HL-60 (cell line): ENCODE results near the gene BTC.

ENCODE experiments used
- DNase-seq, 2 experiments: peaks; one replicate each; pipeline ENCODE4 v3.0.0-alpha.2; 2010 to 2020; ENCODE audit warnings: low read depth in 1 of 2, low spot score in 1 of 2
- H3K27ac ChIP-seq: fragments of 250-450 bp; sonication (Bioruptor Pico); replicated peaks from 2 replicates; pipeline ENCODE4 v1.5.1; 2020; ENCODE audit warnings: mild to moderate bottlenecking, moderate library complexity
- H3K27me3 ChIP-seq: fragments of 250-450 bp; sonication (Bioruptor Pico); 2 replicates; pipeline ENCODE4 v1.5.1; 2021; ENCODE audit warnings: mild to moderate bottlenecking, moderate library complexity; ENCODE audit not compliant: insufficient read depth, poor library complexity, severe bottlenecking
- H3K4me3 ChIP-seq: replicated peaks from 2 replicates; pipeline ENCODE4 v1.5.1; 2011; ENCODE audit warnings: mild to moderate bottlenecking, control low read depth, low read length; ENCODE audit not compliant: insufficient read depth
- CTCF ChIP-seq: IDR thresholded peaks from one replicate; pipeline ENCODE4 v1.5.1; 2011; ENCODE audit warnings: low read length, control low read depth, inconsistent platforms; ENCODE audit not compliant: insufficient read depth
- GABPA ChIP-seq: IDR thresholded peaks from 2 replicates; pipeline ENCODE4 v1.6.1; 2012; ENCODE audit warnings: low read depth
- POLR2AphosphoS5 ChIP-seq: IDR thresholded peaks from 2 replicates; pipeline ENCODE4 v1.6.1; 2012; ENCODE audit warnings: low read depth
- REST ChIP-seq: IDR thresholded peaks from 2 replicates; pipeline ENCODE4 v1.6.1; 2012; ENCODE audit warnings: low read depth; ENCODE audit not compliant: insufficient replicate concordance
- SPI1 ChIP-seq: IDR thresholded peaks from 2 replicates; pipeline ENCODE4 v1.6.1; 2012; ENCODE audit warnings: low read depth, mild to moderate bottlenecking, borderline replicate concordance

The BTC gene

GRCh38 chr4:74757136-74757535, 37.2 kb downstream of the BTC start:
- Histone ChIP-seq H3K27ac (no peak overlapping the region), H3K27me3 (no peaks in the 10 kb centered on the region), H3K4me3 (no peak overlapping the region)
- no peak for DNase-seq
- TF ChIP-seq CTCF, result no peak
- TF ChIP-seq REST, result no peak
- no peak for TF ChIP-seq GABPA
- no peak for TF ChIP-seq POLR2AphosphoS5
- no peak for TF ChIP-seq SPI1

GRCh38 chr4:74755486-74755885, 38.8 kb downstream of the BTC start:
- TF ChIP-seq POLR2AphosphoS5 (no peak), CTCF (no peak), SPI1 (no peak), GABPA (no peak), REST (no peak)
- no peak overlapping the region for H3K27ac ChIP-seq
- H3K27me3 ChIP-seq, result no peaks in the 10 kb centered on the region
- no peak for DNase-seq
- no peak overlapping the region for H3K4me3 ChIP-seq

- Histone ChIP-seq H3K27me3 (no peaks in the 10 kb centered on the region), H3K27ac (no peak overlapping the region), H3K4me3 (no peak overlapping the region)
- TF ChIP-seq SPI1 (no peak), REST (no peak), POLR2AphosphoS5 (no peak), CTCF (no peak), GABPA (no peak)
- no peak for DNase-seq
Observed at GRCh38 chr4:74754218-74754617, 40.1 kb downstream of the BTC start.
